Germinal center (tissue), 1 donor: ENCODE data around the gene TPP2.
A peak's percentile ranks its signal among the peaks of the same experiment; 100 is the strongest.

ENCODE experiments used
- DNase-seq: peaks from one replicate; pipeline ENCODE4 v3.0.0; 2012; ENCODE audit warnings: mixed read lengths, low spot score

TPP2 gene

DNA sequence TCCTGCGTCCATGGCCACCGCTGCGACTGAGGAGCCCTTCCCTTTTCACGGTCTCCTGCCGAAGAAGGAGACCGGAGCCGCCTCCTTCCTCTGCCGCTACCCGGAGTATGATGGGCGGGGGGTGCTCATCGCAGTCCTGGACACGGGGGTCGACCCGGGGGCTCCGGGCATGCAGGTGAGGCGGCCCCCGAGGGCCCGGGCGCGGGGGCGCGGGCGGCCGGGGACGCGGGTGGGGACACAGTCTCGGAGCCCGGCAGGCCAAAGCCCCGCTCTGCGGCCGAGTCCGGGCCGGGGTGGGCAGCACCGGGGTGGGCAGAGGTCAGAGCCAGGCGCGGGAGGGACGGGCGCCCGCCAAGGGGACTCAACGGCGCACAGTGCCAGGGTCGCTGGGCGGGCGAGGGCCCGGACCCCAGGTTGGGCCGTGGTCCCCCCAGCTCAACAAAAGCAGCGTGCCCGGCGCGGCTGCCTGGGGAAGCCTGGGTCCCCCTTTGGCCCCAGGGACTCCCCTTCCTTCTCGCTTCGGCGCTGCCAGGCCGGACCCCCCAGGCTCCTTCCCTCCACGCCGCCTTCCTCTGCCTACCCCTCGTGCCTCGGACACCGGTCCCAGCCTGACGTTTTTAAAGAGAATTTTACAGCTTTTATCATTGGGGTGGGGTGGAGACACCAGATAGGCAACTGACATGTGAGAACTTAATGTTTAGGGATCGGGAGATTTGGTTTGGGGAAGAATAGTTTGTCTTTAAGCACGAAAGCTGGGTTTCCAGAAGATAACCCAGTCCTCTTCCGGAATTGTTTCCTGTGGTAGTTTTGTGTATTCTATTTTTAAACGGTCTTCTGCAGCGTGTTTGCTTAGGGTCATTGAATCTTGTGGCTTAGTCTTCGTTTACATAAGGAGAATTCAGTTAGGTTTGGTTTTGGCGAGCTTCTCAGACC, 509 bp downstream of the TPP2 start:
- peak; percentile 47 for DNase-seq

DNA sequence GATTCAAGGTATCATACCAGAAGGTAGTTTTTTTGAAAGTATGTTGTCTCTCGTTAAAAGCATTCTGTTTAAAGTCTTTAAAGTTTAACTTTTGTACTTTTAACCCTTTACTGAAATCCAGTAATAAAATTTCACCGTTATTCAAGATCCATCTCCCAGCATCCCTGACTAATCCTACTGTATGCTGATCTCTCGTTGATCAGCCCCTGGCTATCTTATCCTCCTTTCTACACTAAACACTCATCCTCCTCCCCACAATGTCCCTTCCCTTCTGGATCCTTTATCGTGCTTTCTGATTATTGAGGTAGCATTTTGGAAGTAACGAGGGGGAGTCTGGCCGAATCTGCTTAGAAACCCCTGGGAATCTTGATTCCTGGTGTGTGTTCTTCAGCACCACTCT, 1.3 kb downstream of the TPP2 start:
- no peak for DNase-seq

DNA sequence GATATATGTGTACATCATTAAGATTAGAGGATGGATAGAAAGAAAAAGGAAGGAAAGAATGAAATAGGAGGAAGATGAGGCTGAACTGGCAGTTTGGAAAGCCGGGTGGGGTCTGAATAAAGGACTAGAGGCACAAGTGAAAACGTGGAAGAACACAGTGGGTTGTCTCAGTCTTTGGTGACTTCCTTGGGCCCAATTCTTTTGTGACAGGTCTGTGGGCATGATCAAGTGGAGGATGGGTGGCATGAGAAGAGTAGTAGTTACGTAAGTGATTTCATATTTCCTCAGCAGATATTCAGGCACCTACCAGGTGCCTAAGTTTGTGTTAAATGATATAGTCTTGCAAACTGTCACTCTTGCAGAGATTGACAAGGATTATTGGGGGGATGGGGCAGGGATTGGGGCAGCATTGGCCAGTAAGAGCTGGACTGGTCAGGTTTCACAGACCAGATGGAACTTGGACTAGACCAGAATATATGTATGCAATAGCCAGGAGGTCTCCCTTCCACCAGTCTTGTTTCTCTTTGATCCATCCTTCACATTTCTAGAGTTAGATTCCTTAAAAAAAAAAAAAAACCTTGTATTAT, 2.7 kb downstream of the TPP2 start:
- DNase-seq = no peak

DNA sequence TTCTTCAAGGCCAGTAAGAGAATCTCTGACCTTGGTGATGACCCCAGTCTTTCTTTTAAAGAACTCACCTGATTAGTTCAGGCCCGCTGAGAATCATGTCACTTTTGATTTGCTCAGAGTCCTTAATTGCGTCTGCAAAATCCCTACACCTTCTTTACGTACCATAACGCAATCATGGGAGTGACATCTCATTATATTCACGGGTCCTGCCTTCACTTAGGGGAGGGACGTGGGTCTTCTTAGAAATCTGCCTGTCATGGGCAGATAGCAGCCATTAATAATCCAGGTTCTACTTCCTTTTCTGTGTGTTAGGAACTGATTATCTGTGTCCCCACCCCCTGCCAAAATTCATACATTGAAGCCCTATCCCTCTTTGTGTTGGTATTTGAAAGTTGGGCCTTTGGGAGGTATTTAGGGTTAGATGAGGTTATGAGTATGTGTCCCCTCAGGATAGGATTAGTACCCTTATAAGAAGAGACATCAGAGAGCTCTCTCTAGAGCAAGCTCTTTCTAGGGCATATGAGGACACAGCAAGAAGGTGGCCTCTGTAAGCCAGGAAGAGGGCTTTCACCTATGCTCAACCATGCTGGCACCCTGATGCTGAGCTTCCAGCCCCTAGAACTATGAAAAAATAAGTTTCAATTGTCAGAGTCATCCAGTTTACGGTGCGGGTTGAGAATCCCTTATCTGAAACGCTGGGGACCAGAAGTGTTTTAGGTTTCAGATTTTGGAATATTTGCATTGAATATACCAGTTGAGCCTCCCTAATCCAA, 9.9 kb downstream of the TPP2 start:
- DNase-seq = no peak

DNA sequence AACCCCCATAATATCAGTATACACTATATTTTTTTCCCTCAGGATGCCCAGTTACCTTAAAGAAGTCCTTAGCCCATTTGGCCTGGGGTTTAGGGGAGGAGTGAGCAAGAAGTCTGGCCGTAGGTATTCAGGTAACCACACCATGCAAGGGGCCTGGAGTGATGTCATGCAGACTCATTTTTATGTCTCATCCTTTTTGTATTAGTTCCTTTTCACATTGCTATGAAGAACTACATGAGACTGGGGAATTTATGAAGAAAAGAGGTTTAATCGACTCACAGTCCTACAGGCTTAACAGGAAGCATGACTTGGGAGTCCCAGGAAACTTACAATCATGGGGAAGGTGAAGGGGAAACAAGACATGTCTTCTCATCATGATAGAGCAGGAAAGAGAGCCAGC, 12.2 kb downstream of the TPP2 start:
- no peak for DNase-seq

DNA sequence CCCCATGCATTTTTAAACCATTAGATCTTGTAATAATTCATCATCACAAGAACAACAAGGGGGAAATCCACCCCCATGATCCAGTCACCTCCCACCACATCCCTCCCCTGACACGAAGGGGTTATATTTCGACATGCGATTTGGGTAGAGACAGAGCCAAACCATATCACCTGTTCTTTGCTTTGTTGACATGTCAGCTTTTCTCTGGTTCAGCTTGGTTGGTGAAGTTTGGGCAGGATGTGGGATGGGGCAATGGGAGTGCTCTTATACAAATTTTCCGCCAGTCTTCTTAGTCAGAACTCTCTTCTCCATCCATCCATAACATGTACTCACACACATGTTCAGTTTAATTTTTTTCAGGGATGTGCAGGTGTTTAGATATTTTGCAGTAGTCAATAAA, 12.9 kb downstream of the TPP2 start:
- no peak for DNase-seq

DNA sequence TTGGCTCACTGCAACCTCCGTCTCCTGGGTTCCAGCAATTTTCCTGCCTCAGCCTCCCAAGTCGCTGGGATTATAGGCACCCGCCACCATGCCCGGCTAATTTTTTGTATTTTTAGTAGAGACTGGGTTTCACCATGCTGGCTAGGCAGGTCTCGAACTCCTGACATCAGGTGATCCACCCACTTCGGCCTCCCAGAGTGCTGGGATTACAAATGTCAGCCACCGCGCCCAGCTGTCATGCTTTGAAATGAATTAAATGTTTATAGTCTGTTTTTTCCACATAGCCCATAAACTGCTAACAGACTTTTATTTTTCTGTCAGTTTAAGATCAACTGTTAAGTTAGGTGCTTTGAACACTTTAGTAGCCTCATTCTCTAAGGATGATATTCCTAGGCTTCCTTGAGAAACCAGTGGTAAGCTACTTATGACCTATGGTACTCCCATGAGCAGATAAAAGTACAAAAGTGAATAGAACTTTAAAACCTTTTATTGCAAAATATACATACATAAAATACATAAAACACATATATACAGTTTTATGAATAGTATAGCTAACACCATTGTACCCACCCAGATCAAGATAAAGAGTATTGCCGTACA, 13.6 kb downstream of the TPP2 start:
- no peak for DNase-seq

DNA sequence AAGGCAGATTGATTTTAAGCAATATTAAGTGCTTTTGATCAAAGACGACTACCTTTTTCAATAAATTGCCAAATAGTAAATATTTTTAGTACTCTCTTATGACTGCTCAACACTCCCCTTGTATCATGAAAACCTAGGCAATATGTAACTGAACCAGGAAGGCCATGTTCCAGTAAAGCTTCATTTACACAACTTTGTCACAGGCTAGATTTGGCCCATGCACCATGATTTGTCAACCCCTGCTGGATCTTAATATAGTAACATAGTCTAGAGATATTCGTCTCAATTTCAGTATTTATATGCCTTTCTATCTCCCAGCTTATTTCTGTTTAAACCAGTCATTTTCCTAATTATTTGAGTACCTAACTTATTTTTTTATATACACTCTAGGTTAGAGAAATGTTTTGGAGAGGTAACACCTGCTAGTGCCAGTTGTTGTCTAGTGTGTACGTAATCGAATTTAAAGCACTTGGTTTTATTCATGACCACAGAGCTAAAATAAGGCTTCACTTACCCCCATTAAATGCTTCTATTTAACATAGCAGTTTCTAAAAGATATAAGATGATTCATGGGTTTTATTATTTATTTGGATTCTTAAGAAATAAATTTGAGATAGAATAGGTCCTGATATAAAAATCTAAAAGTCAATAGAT, 21.0 kb downstream of the TPP2 start:
- no peak for DNase-seq

DNA sequence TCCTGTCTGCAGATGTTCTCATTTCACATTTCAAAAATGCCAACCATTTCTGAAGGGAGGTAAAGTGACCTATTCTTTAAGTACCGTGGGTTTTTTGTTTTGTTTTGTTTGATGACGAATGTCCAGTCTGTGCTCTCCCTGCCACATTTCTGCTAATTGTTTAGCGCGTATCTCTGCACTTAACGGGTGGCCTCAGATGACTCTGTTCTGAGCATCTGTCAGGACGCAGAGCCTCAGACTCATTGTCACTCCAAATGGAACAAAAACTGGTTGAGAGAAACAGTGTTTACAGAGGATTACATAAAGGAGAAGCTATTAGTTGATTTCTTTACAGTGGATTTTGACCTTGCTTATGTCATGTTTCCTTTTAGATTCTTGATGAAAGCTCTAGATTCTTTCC, 23.7 kb downstream of the TPP2 start:
- DNase-seq = no peak

DNA sequence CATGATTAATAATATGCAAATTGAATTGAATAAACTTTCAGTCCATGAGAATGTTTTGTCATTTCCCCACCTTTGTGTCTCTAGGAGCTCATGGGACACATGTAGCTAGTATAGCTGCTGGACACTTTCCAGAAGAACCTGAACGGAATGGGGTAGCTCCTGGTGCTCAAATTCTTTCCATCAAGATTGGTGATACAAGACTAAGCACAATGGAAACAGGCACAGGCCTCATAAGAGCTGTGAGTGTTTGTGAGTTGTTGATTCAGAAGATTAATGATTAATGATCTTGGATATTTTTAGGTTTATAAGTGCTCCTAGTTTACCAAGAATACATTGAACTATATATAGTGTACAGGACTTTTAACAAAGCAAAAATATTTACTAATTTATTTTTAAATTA, 30.1 kb downstream of the TPP2 start:
- no peak for DNase-seq

DNA sequence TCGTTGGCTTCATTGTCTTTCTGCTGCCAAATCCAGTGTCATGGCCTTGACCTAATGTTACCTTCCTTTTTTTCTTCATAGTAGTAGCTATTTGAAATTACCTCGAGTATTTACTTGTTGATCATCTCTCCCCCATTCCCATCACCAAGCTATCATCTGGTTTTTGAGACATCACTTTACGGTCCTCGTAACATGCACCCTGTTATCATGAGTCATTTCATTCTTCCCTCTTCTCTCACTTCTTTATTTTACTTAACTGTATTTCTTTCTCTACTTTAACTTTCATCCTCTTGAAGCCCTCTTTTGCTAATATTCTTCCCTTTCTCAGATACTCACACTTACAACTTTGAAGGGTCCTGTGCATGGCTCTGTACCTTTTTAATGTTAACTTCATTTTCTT, 31.8 kb downstream of the TPP2 start:
- no peak for DNase-seq

DNA sequence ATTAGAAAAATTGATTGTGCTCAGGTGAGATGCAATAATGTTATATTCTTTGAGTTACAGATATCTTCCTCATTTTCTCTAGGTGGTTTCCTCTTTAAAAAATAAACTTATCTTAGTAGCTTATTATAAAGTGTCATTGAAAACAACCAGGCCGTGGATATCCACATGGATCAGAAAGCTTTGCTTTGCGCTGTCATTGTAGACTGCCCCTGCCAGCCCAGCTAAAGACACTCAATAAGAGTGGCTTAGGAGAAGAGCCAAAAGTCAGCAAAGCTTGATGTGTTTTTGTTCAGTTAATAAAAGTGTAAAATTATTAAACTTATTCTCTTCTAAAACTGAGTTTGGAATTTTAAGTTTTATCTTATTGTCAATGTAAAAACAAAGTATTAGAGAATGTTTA, 34.4 kb downstream of the TPP2 start:
- DNase-seq = no peak

DNA sequence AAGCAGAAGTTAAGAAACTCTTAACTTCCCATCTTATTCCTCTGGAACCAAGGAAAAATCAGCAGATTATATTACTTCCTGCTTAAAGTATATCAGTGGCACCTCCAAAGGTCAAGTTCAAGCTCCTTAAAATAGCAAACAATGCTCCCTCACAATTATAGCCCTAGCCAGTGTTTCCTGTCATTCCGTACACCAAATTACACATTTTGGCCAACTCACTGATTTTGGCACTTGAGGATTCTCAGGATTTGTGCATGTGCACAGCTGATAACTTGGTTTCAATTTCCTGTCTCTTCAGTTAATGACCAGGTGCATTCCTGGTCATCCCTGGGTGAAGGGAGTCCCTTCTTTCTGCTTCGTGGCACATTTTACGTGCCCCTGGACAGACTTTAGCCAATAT, 42.0 kb downstream of the TPP2 start:
- DNase-seq = no peak

DNA sequence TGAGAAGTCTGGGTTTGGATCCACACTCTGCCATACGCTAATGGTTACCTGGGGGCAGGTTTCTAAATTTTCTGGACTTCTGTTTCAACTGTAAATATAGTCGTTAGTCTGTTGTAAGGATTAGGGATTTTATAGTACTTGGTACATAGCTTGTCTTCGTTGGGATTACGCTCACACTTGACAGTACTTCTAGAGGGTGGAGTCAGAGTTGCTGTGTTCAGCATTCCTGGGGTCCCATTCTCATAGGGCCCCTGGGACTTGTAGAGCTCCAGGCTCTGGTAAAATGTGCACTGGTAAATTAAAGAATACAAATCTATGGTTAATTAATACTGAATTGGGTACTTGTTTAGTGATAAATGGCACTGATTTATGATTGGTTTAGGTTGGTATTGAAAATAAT, 45.2 kb downstream of the TPP2 start:
- no peak for DNase-seq

DNA sequence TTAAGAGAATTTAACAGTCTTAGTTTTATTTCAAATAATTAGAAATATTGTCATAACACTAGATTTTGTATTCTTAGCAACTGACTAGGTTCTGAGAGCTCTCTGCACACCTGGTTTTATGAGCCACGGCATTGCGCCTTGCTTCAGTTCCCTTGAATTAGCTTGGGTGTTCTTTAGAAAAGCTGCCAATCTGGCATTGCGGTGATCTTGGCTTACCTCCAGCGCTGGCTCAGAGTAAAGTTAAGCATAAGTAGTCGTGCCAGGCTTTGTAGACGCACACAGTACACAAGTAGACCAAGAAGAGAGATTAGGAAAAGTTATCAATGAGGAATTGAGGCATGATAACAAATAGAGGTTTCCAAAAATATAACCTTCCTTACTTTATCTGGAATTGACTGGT, 45.7 kb downstream of the TPP2 start:
- DNase-seq = no peak

DNA sequence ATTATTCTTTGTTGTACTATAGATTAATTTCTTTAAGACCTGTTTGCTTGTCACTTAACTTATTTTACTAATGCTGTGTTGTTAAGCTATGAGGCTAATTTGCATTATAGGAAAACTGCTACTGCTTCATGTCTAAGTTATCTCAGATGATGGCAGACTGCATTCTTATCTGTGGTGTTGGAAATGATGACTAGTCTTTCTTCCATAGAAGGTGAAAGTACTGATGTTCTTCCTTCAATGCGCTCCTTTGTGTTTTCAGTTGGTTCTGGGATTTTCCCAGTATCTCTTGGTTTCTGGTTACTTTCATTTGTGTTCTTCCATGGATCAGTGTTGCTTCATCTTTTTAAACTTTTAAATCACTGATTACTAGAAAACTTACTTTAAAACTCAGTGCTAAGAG, 46.9 kb downstream of the TPP2 start:
- DNase-seq = no peak

DNA sequence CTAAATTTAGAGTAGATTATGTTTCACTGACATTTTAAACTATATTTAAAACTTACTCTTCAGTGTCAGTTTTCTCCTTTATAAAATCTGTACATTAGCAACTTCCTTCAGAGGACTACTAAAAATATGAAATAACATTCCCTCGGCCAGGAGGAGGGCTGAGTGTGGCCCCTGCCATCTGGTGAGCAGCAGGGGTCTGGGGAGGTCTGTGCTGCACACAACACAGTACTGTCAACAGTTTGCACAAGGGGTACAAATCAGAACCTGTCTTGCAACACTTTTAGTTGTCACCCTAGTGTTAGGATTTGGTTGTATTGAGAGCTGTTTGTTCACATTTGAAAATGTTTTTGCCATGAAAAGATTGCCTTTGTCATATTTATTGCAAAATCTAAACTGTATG, 48.9 kb downstream of the TPP2 start:
- no peak for DNase-seq

DNA sequence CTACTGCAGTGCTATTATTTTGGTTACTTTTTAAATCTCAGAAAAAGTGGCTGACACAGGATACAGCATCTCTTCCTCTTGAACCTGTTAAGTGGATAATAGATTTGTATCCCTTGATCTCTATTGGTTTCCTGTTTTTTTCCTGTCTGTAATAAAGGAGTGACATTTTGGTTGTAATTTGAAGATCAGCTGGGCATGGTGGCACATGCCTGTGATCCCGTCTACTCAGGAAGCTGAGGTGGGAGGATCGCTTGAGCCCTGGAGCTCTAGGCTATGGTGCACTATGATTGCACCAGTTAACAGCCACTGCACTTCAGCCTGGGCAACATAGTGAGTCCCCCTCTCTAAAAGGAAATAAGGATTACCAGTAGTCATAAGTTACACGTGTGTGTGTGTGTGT, 51.3 kb downstream of the TPP2 start:
- no peak for DNase-seq

DNA sequence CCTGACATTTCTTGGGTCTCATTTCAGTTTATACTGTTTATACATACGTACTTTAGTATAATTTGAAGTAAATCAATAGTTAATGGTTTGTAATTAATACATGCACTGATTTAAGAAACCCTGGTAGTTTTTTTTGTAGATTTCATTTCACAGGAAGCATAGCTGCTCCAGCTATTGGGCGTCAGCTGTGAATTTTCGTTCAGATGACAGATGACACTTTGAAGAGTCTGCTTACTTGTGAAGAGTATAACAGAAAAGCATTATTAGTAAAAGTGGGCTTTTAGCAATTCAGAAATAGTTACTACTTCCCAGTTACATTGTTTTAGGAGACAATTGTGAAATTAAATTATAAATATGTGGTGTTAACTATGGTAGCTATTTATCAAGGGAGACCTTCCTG, 53.7 kb downstream of the TPP2 start:
- DNase-seq = no peak

DNA sequence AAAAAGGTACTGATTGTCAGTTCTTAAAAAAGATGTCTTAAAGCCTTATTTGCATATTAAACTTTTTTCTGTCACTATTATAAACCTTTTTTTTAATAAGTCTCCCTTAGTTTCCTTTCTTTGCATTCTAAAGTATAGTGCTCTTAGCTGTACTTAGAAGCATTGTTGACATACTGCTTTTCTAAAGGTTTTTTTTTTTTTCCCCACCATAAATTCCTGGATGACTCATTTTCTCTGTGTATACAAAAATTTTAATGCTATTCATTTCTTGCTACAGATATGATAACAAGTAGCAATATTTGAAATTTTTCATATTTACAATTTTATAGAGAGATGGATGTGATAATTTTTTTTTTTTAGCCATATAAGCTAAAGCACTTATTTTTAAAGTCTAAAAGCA, 54.6 kb downstream of the TPP2 start:
- DNase-seq = no peak

DNA sequence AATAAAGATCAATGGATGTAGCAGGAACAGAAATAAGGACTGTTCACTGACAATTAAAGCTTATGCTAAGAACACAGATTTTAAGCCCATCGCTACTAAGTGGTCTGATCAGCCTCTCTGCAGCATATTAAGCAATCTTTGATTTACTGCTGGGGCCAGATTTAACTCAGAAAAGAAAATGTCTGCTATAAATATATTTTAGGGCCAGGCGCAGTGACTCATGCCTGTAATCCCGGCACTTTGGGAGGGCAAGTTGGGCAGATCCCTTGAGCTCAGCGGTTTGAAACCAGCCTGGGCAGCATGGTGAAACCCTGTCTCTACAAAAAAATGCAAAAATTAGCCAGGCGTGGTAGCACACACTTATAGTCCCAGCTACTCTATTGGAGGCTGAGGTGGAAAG, 55.1 kb downstream of the TPP2 start:
- no peak for DNase-seq

DNA sequence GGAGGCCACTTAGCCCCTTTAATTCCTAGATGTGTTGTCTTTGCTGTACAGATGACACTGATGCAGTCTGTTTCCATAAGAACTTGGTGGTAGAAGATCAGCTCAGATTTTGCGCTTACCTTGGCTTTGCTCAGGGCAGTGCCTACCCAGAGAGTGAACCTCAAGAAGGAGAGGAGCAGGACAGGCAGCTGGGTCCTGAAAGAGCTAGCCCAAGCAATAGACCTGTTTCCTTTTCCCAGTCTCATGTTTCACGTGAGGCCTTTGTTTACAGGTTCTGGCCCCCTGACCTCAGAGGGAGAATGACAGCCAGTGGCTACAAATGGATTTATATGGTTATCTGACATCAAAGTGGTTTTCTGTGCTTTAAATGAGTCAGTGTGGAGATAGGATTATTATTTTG, 58.0 kb downstream of the TPP2 start:
- DNase-seq = no peak
